GM23338 (cell line): ENCODE data around the gene OVCH1. TPM values are rescaled to one million over a fixed set of nuclear protein-coding genes. Genes with fewer than 3 reads are reported as not detected.

Experiments
- ATAC-seq: fragments of 200-7000 bp; cut with Tn5 transposase; 3 replicates; pipeline ENCODE4 v1.9.1; 2020
- DNase-seq: peaks from one replicate; pipeline ENCODE4 v3.0.0-alpha.2; 2015; ENCODE audit warnings: low spot score
- H2AFZ ChIP-seq: fragments of 200-600 bp; sonication (generic); 2 replicates; pipeline ENCODE4 v1.8.0; 2016; ENCODE audit warnings: antibody characterized with exemption, mild to moderate bottlenecking, moderate library complexity
- H3F3A ChIP-seq: fragments of 200-600 bp; sonication (generic); replicated peaks from 2 replicates; pipeline ENCODE4 v1.8.0; 2017; ENCODE audit warnings: antibody characterized with exemption, mixed run types, low read depth
- H3K27ac ChIP-seq: fragments of 200-600 bp; sonication (generic); 2 replicates; pipeline ENCODE4 v1.6.1; 2016; ENCODE audit warnings: low read depth
- H3K27me3 ChIP-seq: fragments of 200-600 bp; sonication (generic); 2 replicates; pipeline ENCODE4 v1.8.0; 2016; ENCODE audit warnings: mild to moderate bottlenecking, mixed run types, moderate library complexity; ENCODE audit not compliant: insufficient read depth
- H3K36me3 ChIP-seq: fragments of 200-600 bp; sonication (generic); 2 replicates; pipeline ENCODE4 v1.8.0; 2016; ENCODE audit warnings: mild to moderate bottlenecking; ENCODE audit not compliant: insufficient read depth
- H3K4me1 ChIP-seq: fragments of 200-600 bp; sonication (generic); 2 replicates; pipeline ENCODE4 v1.8.0; 2016; ENCODE audit warnings: mild to moderate bottlenecking, moderate library complexity; ENCODE audit not compliant: insufficient read depth
- H3K4me2 ChIP-seq: fragments of 200-600 bp; sonication (generic); 2 replicates; pipeline ENCODE4 v1.7.1; 2017; ENCODE audit warnings: mixed run types
- H3K4me3 ChIP-seq: fragments of 200-600 bp; sonication (generic); 2 replicates; pipeline ENCODE4 v1.6.1; 2016; ENCODE audit warnings: mixed run types
- H3K79me2 ChIP-seq: fragments of 200-600 bp; sonication (generic); replicated peaks from 2 replicates; pipeline ENCODE4 v1.8.0; 2017; ENCODE audit warnings: mild to moderate bottlenecking; ENCODE audit not compliant: insufficient read depth
- H3K9me2 ChIP-seq: fragments of 200-600 bp; sonication (generic); 2 replicates; pipeline ENCODE4 v1.8.0; 2017; ENCODE audit not compliant: insufficient read depth
- H4K20me1 ChIP-seq: fragments of 200-600 bp; sonication (generic); replicated peaks from 2 replicates; pipeline ENCODE4 v1.8.0; 2017; ENCODE audit warnings: mild to moderate bottlenecking; ENCODE audit not compliant: insufficient read depth
- H3K27ac Mint-ChIP-seq: 2 replicates; pipeline ENCODE4 v1.8.0; 2020; ENCODE audit warnings: inconsistent platforms, mild to moderate bottlenecking, moderate library complexity, mixed read lengths
- H3K27me3 Mint-ChIP-seq: 3 replicates; pipeline ENCODE4 v1.8.0; 2022; ENCODE audit warnings: low read depth, mild to moderate bottlenecking, moderate library complexity, mixed read lengths, inconsistent platforms; ENCODE audit not compliant: insufficient read depth, poor library complexity
- H3K36me3 Mint-ChIP-seq: 3 replicates; pipeline ENCODE4 v1.8.0; 2021; ENCODE audit warnings: low read depth, mild to moderate bottlenecking, inconsistent platforms, moderate library complexity, mixed read lengths
- H3K4me1 Mint-ChIP-seq: 3 replicates; pipeline ENCODE4 v1.8.0; 2020; ENCODE audit warnings: mild to moderate bottlenecking, inconsistent platforms, mixed read lengths
- H3K4me3 Mint-ChIP-seq: 3 replicates; pipeline ENCODE4 v1.8.0; 2021; ENCODE audit warnings: moderate library complexity, mild to moderate bottlenecking, inconsistent platforms, mixed read lengths
- H3K9me3 Mint-ChIP-seq: 3 replicates; pipeline ENCODE4 v1.8.0; 2020; ENCODE audit warnings: moderate library complexity, mild to moderate bottlenecking, inconsistent platforms, mixed read lengths
- CREB1 ChIP-seq: fragments of 250-450 bp; sonication (Bioruptor Pico); IDR thresholded peaks from 2 replicates; pipeline ENCODE4 v1.5.0; 2020; ENCODE audit warnings: low read depth, mild to moderate bottlenecking, moderate library complexity
- ETS1 ChIP-seq: IDR thresholded peaks from 2 replicates; pipeline ENCODE4 v1.6.1; 2016; ENCODE audit warnings: antibody characterized with exemption
- EZH2 ChIP-seq: fragments of 200-600 bp; sonication (generic); IDR thresholded peaks from one replicate; pipeline ENCODE4 v1.8.0; 2017; ENCODE audit warnings: antibody characterized with exemption, mild to moderate bottlenecking, low read depth; ENCODE audit not compliant: unreplicated experiment
- EZH2phosphoT487 ChIP-seq: fragments of 200-600 bp; sonication (generic); IDR thresholded peaks from one replicate; pipeline ENCODE4 v1.8.1; 2018; ENCODE audit warnings: antibody characterized with exemption; ENCODE audit not compliant: unreplicated experiment
- JUNB ChIP-seq: IDR thresholded peaks from one replicate; pipeline ENCODE4 v1.6.1; 2016; ENCODE audit warnings: antibody characterized with exemption; ENCODE audit not compliant: unreplicated experiment
- NANOG ChIP-seq: IDR thresholded peaks from 2 replicates; pipeline ENCODE4 v1.6.1; 2016; ENCODE audit warnings: antibody characterized with exemption, borderline replicate concordance
- POLR2AphosphoS5 ChIP-seq: IDR thresholded peaks from 2 replicates; pipeline ENCODE4 v1.6.1; 2016; ENCODE audit warnings: antibody characterized with exemption, low read depth
- STAT1 ChIP-seq: IDR thresholded peaks from one replicate; pipeline ENCODE4 v1.6.1; 2016; ENCODE audit warnings: antibody characterized with exemption; ENCODE audit not compliant: unreplicated experiment
- ZNF114 ChIP-seq: fragments of 250-450 bp; sonication (Bioruptor Pico); IDR thresholded peaks from 2 replicates; pipeline ENCODE4 v1.5.0; 2020; ENCODE audit warnings: mild to moderate bottlenecking, moderate library complexity
- ZNF331 ChIP-seq: fragments of 250-450 bp; sonication (Bioruptor Pico); IDR thresholded peaks from 2 replicates; pipeline ENCODE4 v1.5.0; 2020; ENCODE audit warnings: low read depth, mild to moderate bottlenecking, moderate library complexity
- ZNF462 ChIP-seq: fragments of 250-450 bp; sonication (Bioruptor Pico); IDR thresholded peaks from 2 replicates; pipeline ENCODE4 v1.5.0; 2020; ENCODE audit warnings: mild to moderate bottlenecking, moderate library complexity
- polyA plus RNA-seq: library from polyadenylated mRNA; unstranded; fragments of >200 nt; fragmentation: Nextera tagmentation; extraction: Ambion mirVana; gene quantifications from 2 replicates; pipeline ENCODE4 v1.2.1, GENCODE V29; 2016
- total RNA-seq: library from RNA; depleted of rRNA; stranded (reverse); fragments of >200 nt; shearing (Covaris generic); gene quantifications from 2 replicates; pipeline ENCODE4 v1.2.3, GENCODE V29; 2014
- TF ChIP-seq, protein P1 (sequence below), 2 experiments: fragments of 200-600 bp in 1 of 2; sonication (generic) in 1 of 2; conservative IDR thresholded peaks; 2 replicates each; pipeline versions ENCODE4 v1.5.1 to v1.6.1; 2016 to 2017; ENCODE audit warnings: antibody characterized with exemption in 2 of 2, low read depth in 2 of 2, mild to moderate bottlenecking in 2 of 2, moderate library complexity in 1 of 2
- TF ChIP-seq, protein P2 (sequence below): IDR thresholded peaks from one replicate; pipeline ENCODE4 v1.6.1; 2018; ENCODE audit warnings: antibody characterized with exemption; ENCODE audit not compliant: unreplicated experiment

The OVCH1 gene
- total and polyA plus RNA-seq, 2 experiments from 2014 or later, result not detected

GRCh38 chr12:29463198-29463597 lies 34.3 kb downstream of the OVCH1 start:
- H3K79me2 ChIP-seq, result no peaks in the 10 kb centered on the region
- no peaks in the 10 kb centered on the region for H3F3A ChIP-seq
- Mint-ChIP-seq H3K36me3 (no peaks in the 10 kb centered on the region), H3K4me3 (no peak overlapping the region), H3K27ac (no peak overlapping the region), H3K9me3 (no peaks in the 10 kb centered on the region), H3K27me3 (peaks cover 5% of the 10 kb centered on the region), H3K4me1 (no peaks in the 10 kb centered on the region)
- no peak for ATAC-seq
- 0 out of 2 replicates have a peak, but pooled peaks cover 3% of the 10 kb centered on the region for H3K9me2 ChIP-seq
- H3K4me1 ChIP-seq, result no peaks in the 10 kb centered on the region
- H3K4me3 ChIP-seq, result no peak overlapping the region
- no peak overlapping the region for H3K27ac ChIP-seq
- no peak overlapping the region for H3K4me2 ChIP-seq
- no peaks in the 10 kb centered on the region for H3K36me3 ChIP-seq
- no peak for DNase-seq
- TF ChIP-seq ZNF462 (CRISPR knock-in tag) (no peak), EZH2 (no peak), CREB1 (CRISPR knock-in tag) (no peak), JUNB (no peak), ETS1 (no peak), STAT1 (no peak), ZNF114 (CRISPR knock-in tag) (no peak), EZH2phosphoT487 (no peak), NANOG (no peak), ZNF331 (no peak), POLR2AphosphoS5 (no peak)
- TF ChIP-seq, protein P1, sequence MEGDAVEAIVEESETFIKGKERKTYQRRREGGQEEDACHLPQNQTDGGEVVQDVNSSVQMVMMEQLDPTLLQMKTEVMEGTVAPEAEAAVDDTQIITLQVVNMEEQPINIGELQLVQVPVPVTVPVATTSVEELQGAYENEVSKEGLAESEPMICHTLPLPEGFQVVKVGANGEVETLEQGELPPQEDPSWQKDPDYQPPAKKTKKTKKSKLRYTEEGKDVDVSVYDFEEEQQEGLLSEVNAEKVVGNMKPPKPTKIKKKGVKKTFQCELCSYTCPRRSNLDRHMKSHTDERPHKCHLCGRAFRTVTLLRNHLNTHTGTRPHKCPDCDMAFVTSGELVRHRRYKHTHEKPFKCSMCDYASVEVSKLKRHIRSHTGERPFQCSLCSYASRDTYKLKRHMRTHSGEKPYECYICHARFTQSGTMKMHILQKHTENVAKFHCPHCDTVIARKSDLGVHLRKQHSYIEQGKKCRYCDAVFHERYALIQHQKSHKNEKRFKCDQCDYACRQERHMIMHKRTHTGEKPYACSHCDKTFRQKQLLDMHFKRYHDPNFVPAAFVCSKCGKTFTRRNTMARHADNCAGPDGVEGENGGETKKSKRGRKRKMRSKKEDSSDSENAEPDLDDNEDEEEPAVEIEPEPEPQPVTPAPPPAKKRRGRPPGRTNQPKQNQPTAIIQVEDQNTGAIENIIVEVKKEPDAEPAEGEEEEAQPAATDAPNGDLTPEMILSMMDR (conservative IDR thresholded peaks at IDR 0.05; ENCODE audit: low read depth in 2 of 2), result no peak
- TF ChIP-seq, protein P2, sequence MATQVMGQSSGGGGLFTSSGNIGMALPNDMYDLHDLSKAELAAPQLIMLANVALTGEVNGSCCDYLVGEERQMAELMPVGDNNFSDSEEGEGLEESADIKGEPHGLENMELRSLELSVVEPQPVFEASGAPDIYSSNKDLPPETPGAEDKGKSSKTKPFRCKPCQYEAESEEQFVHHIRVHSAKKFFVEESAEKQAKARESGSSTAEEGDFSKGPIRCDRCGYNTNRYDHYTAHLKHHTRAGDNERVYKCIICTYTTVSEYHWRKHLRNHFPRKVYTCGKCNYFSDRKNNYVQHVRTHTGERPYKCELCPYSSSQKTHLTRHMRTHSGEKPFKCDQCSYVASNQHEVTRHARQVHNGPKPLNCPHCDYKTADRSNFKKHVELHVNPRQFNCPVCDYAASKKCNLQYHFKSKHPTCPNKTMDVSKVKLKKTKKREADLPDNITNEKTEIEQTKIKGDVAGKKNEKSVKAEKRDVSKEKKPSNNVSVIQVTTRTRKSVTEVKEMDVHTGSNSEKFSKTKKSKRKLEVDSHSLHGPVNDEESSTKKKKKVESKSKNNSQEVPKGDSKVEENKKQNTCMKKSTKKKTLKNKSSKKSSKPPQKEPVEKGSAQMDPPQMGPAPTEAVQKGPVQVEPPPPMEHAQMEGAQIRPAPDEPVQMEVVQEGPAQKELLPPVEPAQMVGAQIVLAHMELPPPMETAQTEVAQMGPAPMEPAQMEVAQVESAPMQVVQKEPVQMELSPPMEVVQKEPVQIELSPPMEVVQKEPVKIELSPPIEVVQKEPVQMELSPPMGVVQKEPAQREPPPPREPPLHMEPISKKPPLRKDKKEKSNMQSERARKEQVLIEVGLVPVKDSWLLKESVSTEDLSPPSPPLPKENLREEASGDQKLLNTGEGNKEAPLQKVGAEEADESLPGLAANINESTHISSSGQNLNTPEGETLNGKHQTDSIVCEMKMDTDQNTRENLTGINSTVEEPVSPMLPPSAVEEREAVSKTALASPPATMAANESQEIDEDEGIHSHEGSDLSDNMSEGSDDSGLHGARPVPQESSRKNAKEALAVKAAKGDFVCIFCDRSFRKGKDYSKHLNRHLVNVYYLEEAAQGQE, result no peak
- peak overlapping the region; percentile 53; the same call in 1 of the 2 replicates for H2AFZ ChIP-seq
- no peaks in the 10 kb centered on the region for H3K27me3 ChIP-seq
- H4K20me1 ChIP-seq, result no peaks in the 10 kb centered on the region
